ENCODE measurements around the gene TUBB2B.
"Not testable (repeated sequence)": the region's sequence is repeated elsewhere in the genome, so short reads cannot be mapped to it uniquely, and the experiment has no call there.

Gene TUBB2B

GRCh38 chr6:3258201-3258600, 30.7 kb upstream of the TUBB2B start:
- no peak for DNase-seq

- DNase-seq: no peak
These were observed 26.1 kb upstream of the TUBB2B start for GRCh38 chr6:3253597-3253961.

- no peak for DNase-seq
These were observed 25.6 kb upstream of the TUBB2B start for GRCh38 chr6:3252861-3253596.

- peak; percentile 25 for DNase-seq
These were observed 24.9 kb upstream of the TUBB2B start for GRCh38 chr6:3252369-3252768.

- DNase-seq: peak; percentile 92
These were observed 24.2 kb upstream of the TUBB2B start for GRCh38 chr6:3251462-3252314.

- no peak for DNase-seq
These were observed 22.8 kb upstream of the TUBB2B start for GRCh38 chr6:3250231-3250675.

GRCh38 chr6:3249821-3250220, 22.4 kb upstream of the TUBB2B start:
- no peak for DNase-seq

GRCh38 chr6:3247255-3248146, 20.0 kb upstream of the TUBB2B start:
- no peak for DNase-seq

- no peak for DNase-seq
These were observed 17.8 kb upstream of the TUBB2B start for GRCh38 chr6:3245216-3245615.

- not testable (repeated sequence) for DNase-seq
These were observed 17.3 kb upstream of the TUBB2B start for GRCh38 chr6:3244832-3245161.

GRCh38 chr6:3244003-3244831, 16.8 kb upstream of the TUBB2B start:
- no peak for DNase-seq

- DNase-seq: no peak
These were observed 15.3 kb upstream of the TUBB2B start for GRCh38 chr6:3242768-3243167.

- not testable (repeated sequence) for DNase-seq
These were observed 14.3 kb upstream of the TUBB2B start for GRCh38 chr6:3241745-3242144.

GRCh38 chr6:3240595-3240994, 13.1 kb upstream of the TUBB2B start:
- no peak for DNase-seq

- DNase-seq: no peak
These were observed 11.8 kb upstream of the TUBB2B start for GRCh38 chr6:3239110-3239830.

GRCh38 chr6:3237761-3238662, 10.6 kb upstream of the TUBB2B start:
- DNase-seq: no peak

- no peak for DNase-seq
These were observed 8.6 kb upstream of the TUBB2B start for GRCh38 chr6:3236005-3236404.

GRCh38 chr6:3235486-3235885, 8.0 kb upstream of the TUBB2B start:
- DNase-seq: no peak

GRCh38 chr6:3233904-3234303, 6.5 kb upstream of the TUBB2B start:
- DNase-seq: no peak

- DNase-seq: no peak
These were observed 5.9 kb upstream of the TUBB2B start for GRCh38 chr6:3233321-3233720.

Measured in hematopoietic multipotent progenitor cell treated with erythropoietin and hydrocortisone succinate and interleukin-3 and kit ligand, for 8 days (in vitro differentiated cells).